ENCODE data around the gene XAB2. TPM values are rescaled to one million over a fixed set of nuclear protein-coding genes. Genes with fewer than 3 reads are reported as not detected.
"Not testable (repeated sequence)": the region's sequence is repeated elsewhere in the genome, so short reads cannot be mapped to it uniquely, and the experiment has no call there.

The XAB2 gene
- total RNA-seq, 3 donors from 2014 or later = 28.7 to 39.2 (median 30.7) TPM

DNA sequence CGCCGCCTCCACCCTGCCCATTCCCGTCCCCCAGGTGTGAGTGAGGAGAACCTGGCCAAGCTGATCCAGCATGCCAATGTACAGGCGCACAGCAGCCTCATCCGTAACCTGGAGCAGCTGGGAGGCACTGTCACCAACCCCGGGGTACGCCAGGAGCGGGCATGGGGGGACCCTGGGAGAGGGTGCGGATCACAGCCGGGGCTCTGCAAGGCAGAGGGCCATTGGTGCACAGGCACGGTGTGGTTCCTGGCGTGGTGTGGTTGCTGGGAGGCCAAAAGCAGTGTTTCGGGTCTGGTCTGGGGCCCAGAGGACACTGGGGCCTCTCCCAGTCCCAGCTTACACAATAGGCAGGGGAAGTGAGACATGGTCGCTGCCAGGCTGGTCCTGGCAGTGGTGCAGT is 15.8 kb upstream of the XAB2 start:
- no peak for ATAC-seq
- intact Hi-C loops (cut with DNase I, micrococcal nuclease) = no loop called here

GRCh38 chr19:7644550-7644877 is 15.2 kb upstream of the XAB2 start:
- intact Hi-C loops (cut with DNase I, micrococcal nuclease) = no loop called here
- TF ChIP-seq, protein P1, sequence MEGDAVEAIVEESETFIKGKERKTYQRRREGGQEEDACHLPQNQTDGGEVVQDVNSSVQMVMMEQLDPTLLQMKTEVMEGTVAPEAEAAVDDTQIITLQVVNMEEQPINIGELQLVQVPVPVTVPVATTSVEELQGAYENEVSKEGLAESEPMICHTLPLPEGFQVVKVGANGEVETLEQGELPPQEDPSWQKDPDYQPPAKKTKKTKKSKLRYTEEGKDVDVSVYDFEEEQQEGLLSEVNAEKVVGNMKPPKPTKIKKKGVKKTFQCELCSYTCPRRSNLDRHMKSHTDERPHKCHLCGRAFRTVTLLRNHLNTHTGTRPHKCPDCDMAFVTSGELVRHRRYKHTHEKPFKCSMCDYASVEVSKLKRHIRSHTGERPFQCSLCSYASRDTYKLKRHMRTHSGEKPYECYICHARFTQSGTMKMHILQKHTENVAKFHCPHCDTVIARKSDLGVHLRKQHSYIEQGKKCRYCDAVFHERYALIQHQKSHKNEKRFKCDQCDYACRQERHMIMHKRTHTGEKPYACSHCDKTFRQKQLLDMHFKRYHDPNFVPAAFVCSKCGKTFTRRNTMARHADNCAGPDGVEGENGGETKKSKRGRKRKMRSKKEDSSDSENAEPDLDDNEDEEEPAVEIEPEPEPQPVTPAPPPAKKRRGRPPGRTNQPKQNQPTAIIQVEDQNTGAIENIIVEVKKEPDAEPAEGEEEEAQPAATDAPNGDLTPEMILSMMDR (IDR thresholded peaks at IDR 0.05) = no peak
- DNase-seq = peak in 1 of 3 donors; percentile 27
- H3K36me3 ChIP-seq (ENCODE audit: low read depth) = no peaks in the 10 kb centered on the region
- no peak for ATAC-seq
- no peaks in the 10 kb centered on the region for H3K9me3 ChIP-seq
- H3K4me3 ChIP-seq = no peak overlapping the region
- no peaks in the 10 kb centered on the region for H3K4me1 ChIP-seq (ENCODE audit: low read depth)

More for the DNA sequence above, 15.8 kb upstream of the XAB2 start:
- DNase-seq = peak in 1 of 3 donors; percentile 30
- Histone ChIP-seq H3K4me3 (no peak overlapping the region), H3K36me3 (ENCODE audit: low read depth) (no peaks in the 10 kb centered on the region), H3K9me3 (no peaks in the 10 kb centered on the region), H3K4me1 (ENCODE audit: low read depth) (no peaks in the 10 kb centered on the region)
- TF ChIP-seq, protein P1 (IDR thresholded peaks at IDR 0.05) = no peak

DNA sequence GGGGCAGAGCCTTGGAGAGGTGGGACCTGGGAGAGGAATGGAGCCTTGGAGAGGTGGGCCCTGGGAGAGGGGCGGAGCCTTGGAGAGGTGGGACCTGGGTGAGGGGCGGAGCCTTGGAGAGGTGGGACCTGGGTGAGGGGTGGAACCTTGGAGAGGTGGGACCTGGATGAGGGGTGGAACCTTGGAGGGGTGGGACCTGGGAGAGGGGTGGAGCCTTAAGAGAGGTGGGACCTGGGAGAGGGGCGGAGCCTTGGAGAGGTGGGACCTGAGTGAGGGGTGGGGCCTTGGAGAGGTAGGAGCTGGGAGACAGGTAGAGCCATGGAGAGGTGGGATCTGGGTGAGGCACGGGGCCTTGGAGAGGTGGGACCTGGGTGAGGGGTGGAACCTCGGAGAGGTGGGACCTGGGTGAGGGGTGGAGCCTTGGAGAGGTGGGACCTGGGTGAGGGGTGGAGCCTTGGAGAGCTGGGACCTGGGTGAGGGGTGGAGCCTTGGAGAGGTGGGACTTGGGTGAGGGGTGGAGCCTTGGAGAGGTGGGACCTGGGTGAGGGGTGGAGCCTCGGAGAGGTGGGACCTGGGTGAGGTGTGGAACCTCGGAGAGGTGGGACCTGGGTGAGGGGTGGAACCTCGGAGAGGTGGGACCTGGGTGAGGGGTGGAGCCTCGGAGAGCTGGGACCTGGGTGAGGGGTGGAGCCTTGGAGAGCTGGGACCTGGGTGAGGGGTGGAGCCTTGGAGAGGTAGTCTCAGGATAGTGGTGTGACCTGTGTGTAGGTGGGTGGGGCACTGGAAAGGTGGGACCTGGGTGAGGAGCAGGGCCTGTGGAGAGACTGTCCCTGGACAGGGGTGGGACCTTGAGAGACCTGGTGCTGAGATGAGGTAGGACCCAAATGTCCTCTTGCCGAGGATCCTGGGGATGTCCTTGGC is 14.5 kb upstream of the XAB2 start:
- H3K4me1 ChIP-seq (ENCODE audit: low read depth); intact Hi-C loops (cut with DNase I, micrococcal nuclease); H3K4me3 ChIP-seq; H3K9me3 ChIP-seq; H3K36me3 ChIP-seq (ENCODE audit: low read depth): not testable (repeated sequence)
- ATAC-seq (peak; percentile 46), DNase-seq (peak in 1 of 3 donors; percentile 53)

- no peaks in the 10 kb centered on the region for H3K36me3 ChIP-seq (ENCODE audit: low read depth)
- no peaks in the 10 kb centered on the region for H3K4me1 ChIP-seq (ENCODE audit: low read depth)
- H3K9me3 ChIP-seq = no peaks in the 10 kb centered on the region
- TF ChIP-seq, protein P1 (IDR thresholded peaks at IDR 0.05) = no peak
- DNase-seq (peak in 1 of 3 donors; percentile 20), ATAC-seq (no peak)
- intact Hi-C loops (cut with DNase I, micrococcal nuclease) = no loop called here
- no peak overlapping the region for H3K4me3 ChIP-seq
These were observed 13.7 kb upstream of the XAB2 start for GRCh38 chr19:7643031-7643415.

- Histone ChIP-seq H3K4me1 (ENCODE audit: low read depth) (no peaks in the 10 kb centered on the region), H3K36me3 (ENCODE audit: low read depth) (no peaks in the 10 kb centered on the region), H3K9me3 (no peaks in the 10 kb centered on the region), H3K4me3 (no peak overlapping the region)
- TF ChIP-seq, protein P1 (IDR thresholded peaks at IDR 0.05) = no peak
- intact Hi-C loops (cut with DNase I, micrococcal nuclease) = no loop called here
- ATAC-seq (no peak), DNase-seq (peak in 1 of 3 donors; percentile 30)
These were observed 13.1 kb upstream of the XAB2 start for GRCh38 chr19:7642295-7643030.
